ENCODE results near the gene ZNF367.

The ZNF367 gene

DNA sequence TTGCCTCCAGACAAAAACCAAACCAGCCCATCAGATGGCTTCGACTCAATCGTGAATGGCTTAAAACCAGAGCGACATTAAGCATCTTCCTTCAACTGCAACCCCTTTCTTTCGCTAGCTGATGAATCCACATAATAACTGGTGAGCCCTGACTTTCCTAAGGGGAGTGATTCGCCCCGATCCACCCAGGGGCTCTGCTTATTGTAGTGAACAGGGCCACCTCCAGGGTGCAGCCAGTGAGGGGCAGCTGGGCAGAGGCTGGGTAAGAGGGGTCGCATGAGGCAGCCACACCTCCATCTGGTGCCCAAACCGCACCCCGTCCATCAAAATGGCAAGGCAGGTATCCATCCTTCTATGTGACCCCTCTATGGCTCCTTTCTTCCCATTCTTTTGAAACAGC lies 72.6 kb downstream of the ZNF367 start:
- H3K4me1 ChIP-seq (ENCODE audit: control insufficient read depth, insufficient read depth, low read length), result peaks cover 14% of the 10 kb centered on the region
- no peak overlapping the region for H3K4me3 ChIP-seq (ENCODE audit: low read length)
- no peaks in the 10 kb centered on the region for H3K9me3 ChIP-seq (ENCODE audit: control insufficient read depth, low read length)
- peaks cover 19% of the 10 kb centered on the region for H3K36me3 ChIP-seq (ENCODE audit: control insufficient read depth, insufficient read depth, low read length, severe bottlenecking)
- H3K9ac ChIP-seq (ENCODE audit: low read length), result no peak overlapping the region
- H3K27me3 ChIP-seq (replicated peaks; ENCODE audit: control insufficient read depth, insufficient read depth, low read length), result no peaks in the 10 kb centered on the region
- no peak for DNase-seq (ENCODE audit: low read depth)

DNA sequence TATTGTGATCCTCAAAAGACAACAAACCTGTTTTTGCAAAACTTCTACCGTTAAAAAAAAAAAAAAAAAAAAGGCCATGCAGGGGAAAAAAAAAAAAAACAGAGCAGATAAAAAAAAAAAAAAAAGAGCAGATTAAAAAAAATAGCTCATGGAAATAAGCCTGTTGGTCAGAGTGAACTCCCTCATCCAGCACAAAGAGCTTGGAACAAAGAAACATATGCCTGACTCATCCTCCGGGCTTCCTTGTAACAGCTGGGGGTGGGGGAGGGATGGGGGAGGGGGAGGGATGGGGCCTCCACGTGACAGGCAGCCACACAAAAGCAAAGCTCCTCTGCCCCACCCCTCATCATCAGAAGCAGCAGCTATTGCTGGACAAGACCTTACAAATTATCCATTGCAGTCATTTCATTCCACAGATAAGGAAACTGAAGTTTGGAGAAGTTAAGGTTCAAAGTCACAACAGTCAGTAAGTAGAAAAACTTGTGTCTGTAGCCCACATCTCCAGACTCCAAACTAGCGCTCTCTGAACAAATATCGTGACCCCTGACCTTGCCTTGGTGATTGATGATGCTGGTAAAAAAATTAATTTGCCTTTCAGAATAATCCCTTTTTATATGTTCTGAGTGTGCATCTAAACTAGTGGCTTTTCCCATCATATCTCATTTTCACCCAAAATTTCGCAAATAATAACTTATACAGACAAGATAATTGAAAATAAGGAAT lies 73.6 kb downstream of the ZNF367 start:
- Histone ChIP-seq H3K9me3 (ENCODE audit: control insufficient read depth, low read length) (no peaks in the 10 kb centered on the region), H3K9ac (ENCODE audit: low read length) (peak overlapping the region; percentile 24), H3K4me1 (ENCODE audit: control insufficient read depth, insufficient read depth, low read length) (peaks cover 19% of the 10 kb centered on the region), H3K36me3 (ENCODE audit: control insufficient read depth, insufficient read depth, low read length, severe bottlenecking) (peaks cover 16% of the 10 kb centered on the region), H3K27me3 (replicated peaks; ENCODE audit: control insufficient read depth, insufficient read depth, low read length) (no peaks in the 10 kb centered on the region), H3K4me3 (ENCODE audit: low read length) (no peak overlapping the region)
- peak; percentile 82 for DNase-seq (ENCODE audit: low read depth)

DNA sequence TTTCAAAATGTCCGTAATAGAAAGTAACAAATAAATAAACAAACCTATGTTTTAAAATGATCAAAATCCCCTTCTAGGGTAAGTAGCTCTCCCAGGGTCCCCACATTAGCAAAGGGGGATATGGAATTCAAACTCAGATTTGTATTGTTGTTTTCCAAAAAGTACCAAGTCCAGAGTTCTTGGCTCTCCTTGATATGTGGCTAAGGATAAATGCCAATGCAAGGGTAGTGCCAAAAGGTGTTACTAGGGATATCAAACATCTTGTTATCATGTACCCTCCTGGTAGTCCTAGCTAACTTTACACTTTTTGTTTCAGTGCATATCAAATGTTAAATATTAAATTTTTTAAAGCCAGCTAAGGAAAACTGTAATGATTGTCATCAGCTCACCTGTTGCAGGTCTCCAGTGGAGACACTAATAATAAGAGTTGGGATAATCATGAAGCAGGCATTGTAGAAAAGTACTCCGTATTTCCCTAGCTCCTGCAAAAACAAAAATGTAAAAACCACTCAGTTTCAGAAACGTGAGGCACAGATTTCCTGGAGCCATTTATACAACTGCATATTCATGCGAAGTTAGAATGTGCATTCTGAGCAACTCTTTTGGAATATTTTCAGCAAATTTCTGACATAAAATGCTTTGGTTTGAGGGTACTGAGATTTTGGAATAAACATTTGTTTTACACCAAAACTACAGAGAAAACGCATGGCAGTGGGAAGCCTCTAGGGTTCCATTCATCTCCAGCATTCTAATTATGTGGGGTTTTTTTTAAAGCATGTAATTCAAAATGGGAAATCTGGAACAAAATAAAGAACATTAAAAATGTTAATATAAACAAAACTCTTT lies 74.4 kb downstream of the ZNF367 start:
- Histone ChIP-seq H3K27me3 (replicated peaks; ENCODE audit: control insufficient read depth, insufficient read depth, low read length) (no peaks in the 10 kb centered on the region), H3K9ac (ENCODE audit: low read length) (peak overlapping the region; percentile 24), H3K36me3 (ENCODE audit: control insufficient read depth, insufficient read depth, low read length, severe bottlenecking) (peaks cover 13% of the 10 kb centered on the region), H3K4me1 (ENCODE audit: control insufficient read depth, insufficient read depth, low read length) (peaks cover 24% of the 10 kb centered on the region), H3K4me3 (ENCODE audit: low read length) (no peak overlapping the region), H3K9me3 (ENCODE audit: control insufficient read depth, low read length) (no peaks in the 10 kb centered on the region)
- peak; percentile 4 for DNase-seq (ENCODE audit: low read depth)

DNA sequence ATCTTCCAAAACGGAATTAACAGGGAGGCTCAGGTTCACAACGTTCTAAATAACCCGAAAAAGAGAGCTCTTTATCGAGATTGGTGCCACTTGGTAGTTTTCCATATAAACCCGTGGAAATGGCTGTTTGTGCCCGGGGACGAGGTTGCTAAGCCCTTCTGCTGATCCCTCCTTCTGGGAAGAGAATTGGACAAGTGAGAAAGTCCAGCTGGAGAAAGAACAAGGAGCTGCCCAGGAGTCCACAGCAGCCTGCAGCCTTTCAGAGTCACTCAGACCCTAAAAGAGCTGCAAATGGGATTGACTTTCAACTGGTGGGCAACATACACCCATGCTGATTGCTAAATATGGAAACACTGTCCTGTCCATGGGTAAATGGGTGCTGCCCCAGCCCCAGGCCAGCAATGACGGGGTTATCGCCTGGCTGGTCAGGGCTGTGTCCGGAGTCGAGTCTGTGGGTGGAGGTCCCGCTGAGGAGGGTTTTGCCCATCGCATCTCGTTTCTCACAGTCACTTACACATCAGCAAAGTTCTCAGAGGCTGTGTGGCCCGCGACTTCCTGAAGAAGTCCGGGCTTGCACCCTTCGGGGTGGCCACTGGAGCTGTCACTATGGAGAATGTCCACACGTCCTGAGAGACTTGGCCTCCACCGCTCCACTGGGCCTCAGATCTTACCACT lies 75.5 kb downstream of the ZNF367 start:
- no peak for DNase-seq (ENCODE audit: low read depth)
- no peak overlapping the region for H3K9ac ChIP-seq (ENCODE audit: low read length)
- H3K27me3 ChIP-seq (replicated peaks; ENCODE audit: control insufficient read depth, insufficient read depth, low read length), result no peaks in the 10 kb centered on the region
- H3K9me3 ChIP-seq (ENCODE audit: control insufficient read depth, low read length), result no peaks in the 10 kb centered on the region
- H3K36me3 ChIP-seq (ENCODE audit: control insufficient read depth, insufficient read depth, low read length, severe bottlenecking), result peaks cover 6% of the 10 kb centered on the region
- H3K4me3 ChIP-seq (ENCODE audit: low read length), result no peak overlapping the region
- peaks cover 24% of the 10 kb centered on the region for H3K4me1 ChIP-seq (ENCODE audit: control insufficient read depth, insufficient read depth, low read length)

DNA sequence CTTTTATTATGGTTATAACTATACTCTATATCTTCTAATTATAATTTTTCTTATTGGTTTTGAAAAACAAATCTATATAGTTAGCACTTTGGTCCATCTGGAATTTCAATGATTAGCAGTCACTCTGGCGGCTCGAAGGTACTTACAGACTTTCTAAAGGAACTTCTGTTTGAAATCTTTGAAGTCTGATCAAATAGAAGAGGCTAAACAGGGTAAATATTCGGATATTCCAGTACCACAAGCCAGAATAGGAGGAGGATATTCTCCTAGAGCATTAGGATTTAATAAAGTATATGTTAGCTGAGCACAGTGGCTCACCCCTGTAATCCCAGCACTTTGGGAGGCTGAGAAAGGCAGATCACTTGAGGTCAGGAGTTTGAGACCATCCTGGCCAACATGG lies 77.5 kb downstream of the ZNF367 start:
- H3K9ac ChIP-seq (ENCODE audit: low read length), result no peak overlapping the region
- H3K36me3 ChIP-seq (ENCODE audit: control insufficient read depth, insufficient read depth, low read length, severe bottlenecking), result peaks cover 9% of the 10 kb centered on the region
- H3K27me3 ChIP-seq (replicated peaks; ENCODE audit: control insufficient read depth, insufficient read depth, low read length), result no peaks in the 10 kb centered on the region
- DNase-seq (ENCODE audit: low read depth), result no peak
- H3K4me3 ChIP-seq (ENCODE audit: low read length), result no peak overlapping the region
- peaks cover 24% of the 10 kb centered on the region for H3K4me1 ChIP-seq (ENCODE audit: control insufficient read depth, insufficient read depth, low read length)
- H3K9me3 ChIP-seq (ENCODE audit: control insufficient read depth, low read length), result no peaks in the 10 kb centered on the region

DNA sequence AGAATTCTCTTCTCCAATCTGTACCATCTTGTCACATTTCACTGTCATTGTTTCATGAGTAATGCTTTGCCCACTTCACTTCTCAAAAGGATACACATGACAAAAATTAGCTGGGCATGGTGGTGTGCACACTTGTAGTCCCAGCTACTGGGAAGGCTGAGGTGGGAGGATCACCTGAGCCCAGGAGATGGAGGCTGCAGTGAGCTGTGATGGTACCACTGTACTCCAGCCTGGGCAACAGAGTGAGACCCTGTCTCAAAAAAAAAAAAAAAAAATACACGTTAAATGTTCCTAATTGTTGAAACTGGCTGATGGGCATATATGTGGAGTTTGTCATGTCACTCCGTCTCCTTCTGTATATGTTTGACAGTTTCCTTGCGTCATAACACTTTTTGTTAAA lies 79.9 kb downstream of the ZNF367 start:
- H3K9ac ChIP-seq (ENCODE audit: low read length), result no peak overlapping the region
- H3K27me3 ChIP-seq (replicated peaks; ENCODE audit: control insufficient read depth, insufficient read depth, low read length), result no peaks in the 10 kb centered on the region
- H3K4me3 ChIP-seq (ENCODE audit: low read length), result no peak overlapping the region
- no peaks in the 10 kb centered on the region for H3K9me3 ChIP-seq (ENCODE audit: control insufficient read depth, low read length)
- H3K4me1 ChIP-seq (ENCODE audit: control insufficient read depth, insufficient read depth, low read length), result peaks cover 11% of the 10 kb centered on the region
- DNase-seq (ENCODE audit: low read depth), result no peak
- peaks cover 15% of the 10 kb centered on the region for H3K36me3 ChIP-seq (ENCODE audit: control insufficient read depth, insufficient read depth, low read length, severe bottlenecking)

Data from adipocyte (in vitro differentiated cells).